DND-41 (cell line): ENCODE results near the gene ERP27.

Experiments used
- ATAC-seq: fragments of 200-7000 bp; cut with Tn5 transposase; 3 replicates; pipeline ENCODE4 v1.9.1; 2021; ENCODE audit warnings: low read depth; ENCODE audit not compliant: insufficient read depth
- DNase-seq: peaks from one replicate; pipeline ENCODE4 v3.0.0-alpha.2; 2020
- H2AFZ ChIP-seq: 2 replicates; pipeline ENCODE4 v1.6.0; 2012; ENCODE audit warnings: low read depth, low read length
- H3K27ac ChIP-seq: 2 replicates; pipeline ENCODE4 v1.5.1; 2012; ENCODE audit warnings: low read length, inconsistent platforms
- H3K27me3 ChIP-seq: fragments of 200-600 bp; sonication (generic); 2 replicates; pipeline ENCODE4 v1.6.0; 2012; ENCODE audit warnings: low read length, mild to moderate bottlenecking, inconsistent platforms; ENCODE audit not compliant: insufficient read depth, poor library complexity
- H3K36me3 ChIP-seq: 2 replicates; pipeline ENCODE4 v1.5.1; 2012; ENCODE audit warnings: low read length, inconsistent platforms; ENCODE audit not compliant: insufficient read depth
- H3K4me1 ChIP-seq: 2 replicates; pipeline ENCODE4 v1.5.1; 2012; ENCODE audit warnings: mild to moderate bottlenecking, low read length; ENCODE audit not compliant: insufficient read depth
- H3K4me2 ChIP-seq: 2 replicates; pipeline ENCODE4 v1.6.0; 2012; ENCODE audit warnings: mild to moderate bottlenecking, moderate library complexity, low read length, inconsistent platforms; ENCODE audit not compliant: insufficient read depth
- H3K4me3 ChIP-seq, 2 experiments: fragments of 200-600 bp in 1 of 2; shearing (Covaris generic) in 1 of 2; 2 replicates each; pipeline ENCODE4 v1.5.1; 2012 to 2016; ENCODE audit warnings: inconsistent platforms in 2 of 2, low read length in 2 of 2, mild to moderate bottlenecking in 2 of 2, low read depth in 1 of 2, moderate library complexity in 1 of 2
- H3K79me2 ChIP-seq: 2 replicates; pipeline ENCODE4 v1.6.0; 2012; ENCODE audit warnings: low read length, inconsistent platforms; ENCODE audit not compliant: insufficient read depth
- H3K9ac ChIP-seq: 2 replicates; pipeline ENCODE4 v1.6.0; 2012; ENCODE audit warnings: low read depth, mild to moderate bottlenecking, inconsistent platforms, low read length, moderate library complexity
- H3K9me3 ChIP-seq: 2 replicates; pipeline ENCODE4 v1.5.1; 2012; ENCODE audit warnings: low read length, moderate library complexity, mild to moderate bottlenecking, inconsistent platforms; ENCODE audit not compliant: insufficient read depth, severe bottlenecking
- H4K20me1 ChIP-seq: 2 replicates; pipeline ENCODE4 v1.6.0; 2012; ENCODE audit warnings: low read length; ENCODE audit not compliant: insufficient read depth
- CTCF ChIP-seq: IDR thresholded peaks from 2 replicates; pipeline ENCODE4 v1.5.1; 2012; ENCODE audit warnings: borderline replicate concordance, low read length, moderate library complexity, mild to moderate bottlenecking; ENCODE audit not compliant: poor library complexity, severe bottlenecking; ENCODE audit errors: extremely low read depth
- EZH2 ChIP-seq: IDR thresholded peaks from 3 replicates; pipeline ENCODE4 v1.6.1; 2012; ENCODE audit warnings: borderline replicate concordance, low read depth, mild to moderate bottlenecking, moderate library complexity, low read length, inconsistent platforms; ENCODE audit not compliant: severe bottlenecking

Gene ERP27

DNA sequence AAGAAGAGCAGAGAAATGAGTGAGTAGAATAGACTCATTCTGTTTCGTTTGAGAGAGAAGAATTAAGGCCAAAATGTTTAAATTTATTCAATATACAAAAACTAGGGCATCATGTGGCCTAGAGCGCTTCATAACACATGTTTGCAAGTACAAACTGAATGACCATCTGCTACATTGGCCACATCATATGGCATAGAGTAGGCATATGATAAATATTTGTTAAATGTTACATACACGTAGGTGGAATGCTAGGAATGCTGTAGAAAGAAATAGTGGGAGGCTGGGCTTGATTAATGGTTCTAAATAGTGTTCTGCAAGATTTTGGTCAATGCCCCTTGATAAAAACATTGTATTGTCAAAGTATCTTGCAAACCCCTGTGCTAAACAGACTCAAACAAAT, 63.5 kb downstream of the ERP27 start:
- no peak overlapping the region for H3K4me3 ChIP-seq
- no peaks in the 10 kb centered on the region for H3K27me3 ChIP-seq
- no peaks in the 10 kb centered on the region for H3K9me3 ChIP-seq
- H3K4me2 ChIP-seq = no peak overlapping the region
- no peaks in the 10 kb centered on the region for H3K4me1 ChIP-seq
- no peak overlapping the region for H2AFZ ChIP-seq
- H3K36me3 ChIP-seq = no peaks in the 10 kb centered on the region
- DNase-seq = no peak
- H3K79me2 ChIP-seq = no peaks in the 10 kb centered on the region
- H3K27ac ChIP-seq = no peak overlapping the region
- no peaks in the 10 kb centered on the region for H4K20me1 ChIP-seq
- TF ChIP-seq EZH2 = no peak
- TF ChIP-seq CTCF = no peak
- no peak overlapping the region for H3K9ac ChIP-seq
- ATAC-seq = no peak

DNA sequence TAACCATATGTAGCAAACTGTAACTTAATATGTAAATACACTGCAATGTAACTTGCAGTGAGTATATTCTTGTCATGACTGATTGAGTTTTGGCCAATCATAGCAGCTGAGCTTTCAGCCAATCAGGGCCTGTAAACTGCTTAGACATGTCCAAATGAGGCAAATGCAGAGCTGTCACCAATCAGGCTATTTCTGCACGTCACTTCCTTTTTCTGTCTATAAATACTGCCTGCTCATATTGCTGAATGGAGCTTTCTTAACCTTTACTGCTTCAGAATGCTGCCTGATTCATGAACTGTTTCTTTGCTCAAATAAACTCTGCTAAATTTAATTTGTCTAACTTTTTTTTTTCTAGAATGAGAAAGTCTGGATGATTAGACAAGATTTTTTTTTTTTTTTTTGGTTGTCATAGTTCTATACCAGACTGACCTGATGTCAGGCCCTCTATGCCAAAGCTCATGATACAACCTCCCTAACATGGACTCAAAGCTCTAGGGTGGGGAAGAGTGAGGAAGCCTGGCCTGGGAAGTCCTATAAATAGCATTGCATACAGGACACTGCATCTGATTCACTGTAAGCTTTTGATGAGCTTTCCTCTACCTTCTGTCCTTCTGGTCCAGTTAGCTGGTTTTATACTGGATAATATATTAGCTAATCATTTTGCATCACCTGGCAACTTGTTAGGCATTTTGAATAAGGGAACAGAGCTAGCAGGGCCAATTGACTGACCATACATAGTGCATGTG, 64.7 kb downstream of the ERP27 start:
- H3K9me3 ChIP-seq = peaks cover 3% of the 10 kb centered on the region

GRCh38 chr12:14871886-14872285, 66.5 kb downstream of the ERP27 start:
- Histone ChIP-seq H3K4me2 (no peak overlapping the region), H3K36me3 (no peaks in the 10 kb centered on the region), H3K9ac (no peak overlapping the region), H2AFZ (no peak overlapping the region), H3K9me3 (peaks cover 9% of the 10 kb centered on the region), H3K27me3 (no peaks in the 10 kb centered on the region), H3K79me2 (no peaks in the 10 kb centered on the region), H3K4me1 (no peaks in the 10 kb centered on the region), H3K4me3 (no peak overlapping the region), H4K20me1 (no peaks in the 10 kb centered on the region), H3K27ac (no peak overlapping the region)
- no peak for TF ChIP-seq CTCF
- no peak for TF ChIP-seq EZH2
- DNase-seq (no peak), ATAC-seq (no peak)

More for the DNA sequence above, 64.7 kb downstream of the ERP27 start:
- H3K4me1 ChIP-seq = no peaks in the 10 kb centered on the region
- H2AFZ ChIP-seq = no peak overlapping the region
- no peaks in the 10 kb centered on the region for H3K27me3 ChIP-seq
- H3K4me2 ChIP-seq = no peak overlapping the region
- no peaks in the 10 kb centered on the region for H3K36me3 ChIP-seq
- H3K27ac ChIP-seq = no peak overlapping the region
- ATAC-seq (peak; percentile 56; the same call in 1 of the 3 replicates), DNase-seq (no peak)
- no peak overlapping the region for H3K9ac ChIP-seq
- H3K4me3 ChIP-seq = no peak overlapping the region
- TF ChIP-seq CTCF = no peak
- no peak for TF ChIP-seq EZH2
- H3K79me2 ChIP-seq = no peaks in the 10 kb centered on the region
- H4K20me1 ChIP-seq = no peaks in the 10 kb centered on the region

GRCh38 chr12:14871247-14871646, 67.1 kb downstream of the ERP27 start:
- ATAC-seq = no peak
- TF ChIP-seq EZH2 (no peak), CTCF (no peak)

More at GRCh38 chr12:14871247-14871646, 67.1 kb downstream of the ERP27 start:
- Histone ChIP-seq H3K36me3 (no peaks in the 10 kb centered on the region), H3K4me1 (no peaks in the 10 kb centered on the region), H3K9ac (no peak overlapping the region), H3K4me3 (no peak overlapping the region), H3K9me3 (peaks cover 9% of the 10 kb centered on the region), H3K4me2 (no peak overlapping the region), H3K27me3 (no peaks in the 10 kb centered on the region), H3K27ac (no peak overlapping the region), H4K20me1 (no peaks in the 10 kb centered on the region), H3K79me2 (no peaks in the 10 kb centered on the region), H2AFZ (no peak overlapping the region)
- no peak for DNase-seq
